Measurements from ENCODE around the gene CLNK.

CLNK gene

DNA sequence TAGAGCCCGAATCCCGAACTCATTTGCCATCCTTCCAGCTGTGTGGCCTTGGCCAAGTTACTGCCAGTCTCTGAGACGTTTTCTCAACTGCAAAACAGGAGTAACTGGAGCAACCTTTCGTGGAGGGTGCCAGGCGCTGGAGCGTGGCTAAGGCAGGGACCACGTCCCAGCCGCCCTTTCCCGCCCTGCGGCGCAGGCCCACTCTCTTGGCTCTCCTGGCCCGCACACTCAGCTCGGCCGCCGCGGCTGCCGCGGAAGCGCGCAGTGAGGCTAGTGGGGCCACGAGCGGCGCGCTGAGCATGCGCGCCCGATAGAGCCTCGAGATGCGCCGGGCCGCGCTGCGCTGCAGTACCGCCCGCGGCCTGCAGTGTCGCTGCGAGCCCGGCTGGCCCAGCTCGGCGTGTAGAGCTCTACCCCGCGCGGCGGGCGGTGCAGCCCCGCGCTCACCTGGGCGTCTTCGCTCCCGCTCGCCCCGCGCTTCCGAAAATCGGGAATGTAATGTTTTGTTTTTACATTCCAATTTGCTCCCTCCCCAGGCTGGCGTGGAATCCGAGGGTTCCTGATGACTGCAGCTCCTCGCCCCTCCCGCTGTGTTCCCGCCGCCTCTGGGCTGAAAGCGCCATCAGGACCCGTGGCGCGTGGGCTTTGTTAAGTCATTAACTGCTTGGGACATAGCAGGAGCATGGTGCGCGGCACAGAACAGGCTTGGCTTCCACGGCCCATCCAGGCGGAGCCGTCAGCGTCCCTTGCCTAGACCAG, 223.3 kb downstream of the CLNK start:
- H3K4me3 ChIP-seq (replicated peaks in 1 of 2; ENCODE audit: low read depth in 2 of 2, low read length in 2 of 2): peak overlapping the region; percentile 45 to 53
- peak; percentile 63 to 80 for DNase-seq (ENCODE audit: low read depth in 2 of 2)
- TF ChIP-seq, protein P1, sequence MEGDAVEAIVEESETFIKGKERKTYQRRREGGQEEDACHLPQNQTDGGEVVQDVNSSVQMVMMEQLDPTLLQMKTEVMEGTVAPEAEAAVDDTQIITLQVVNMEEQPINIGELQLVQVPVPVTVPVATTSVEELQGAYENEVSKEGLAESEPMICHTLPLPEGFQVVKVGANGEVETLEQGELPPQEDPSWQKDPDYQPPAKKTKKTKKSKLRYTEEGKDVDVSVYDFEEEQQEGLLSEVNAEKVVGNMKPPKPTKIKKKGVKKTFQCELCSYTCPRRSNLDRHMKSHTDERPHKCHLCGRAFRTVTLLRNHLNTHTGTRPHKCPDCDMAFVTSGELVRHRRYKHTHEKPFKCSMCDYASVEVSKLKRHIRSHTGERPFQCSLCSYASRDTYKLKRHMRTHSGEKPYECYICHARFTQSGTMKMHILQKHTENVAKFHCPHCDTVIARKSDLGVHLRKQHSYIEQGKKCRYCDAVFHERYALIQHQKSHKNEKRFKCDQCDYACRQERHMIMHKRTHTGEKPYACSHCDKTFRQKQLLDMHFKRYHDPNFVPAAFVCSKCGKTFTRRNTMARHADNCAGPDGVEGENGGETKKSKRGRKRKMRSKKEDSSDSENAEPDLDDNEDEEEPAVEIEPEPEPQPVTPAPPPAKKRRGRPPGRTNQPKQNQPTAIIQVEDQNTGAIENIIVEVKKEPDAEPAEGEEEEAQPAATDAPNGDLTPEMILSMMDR (IDR thresholded peaks at IDR 0.05; ENCODE audit: low read depth, low read length): peak; percentile 46

DNA sequence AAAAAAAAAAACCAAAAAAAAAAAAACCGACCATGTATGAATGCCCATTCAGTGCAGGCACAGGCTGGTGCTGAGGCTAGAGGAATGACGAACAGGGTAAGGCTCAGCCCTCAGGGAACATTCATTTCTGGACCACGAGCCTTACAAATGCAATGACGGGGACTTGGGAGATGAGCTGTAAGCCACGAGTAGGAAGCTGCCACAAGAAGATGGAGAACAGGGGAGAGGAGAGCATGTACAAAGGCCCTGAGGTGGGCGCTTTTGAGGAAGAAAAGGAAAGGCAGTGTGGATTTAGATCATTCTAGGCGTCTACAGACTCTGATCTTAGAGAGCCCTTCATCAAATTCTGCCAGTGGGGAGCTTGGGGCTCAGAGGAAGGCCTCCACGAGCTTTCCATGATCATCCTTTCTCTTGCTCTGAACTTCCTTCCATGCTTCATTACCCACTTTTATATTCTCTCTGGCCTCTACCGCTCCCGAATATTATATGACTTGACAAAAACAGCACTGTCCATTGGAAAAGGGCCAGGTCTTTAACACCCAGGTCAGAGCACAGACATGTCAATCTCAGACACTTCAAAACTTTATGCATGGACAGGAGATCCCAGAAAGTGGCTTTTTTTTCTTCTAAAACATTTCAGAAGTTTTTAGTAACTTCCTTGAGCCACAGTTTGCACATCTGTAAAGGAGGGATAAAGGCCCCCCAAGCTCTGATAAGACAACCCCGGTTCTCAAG, 224.1 kb downstream of the CLNK start:
- H3K4me3 ChIP-seq (replicated peaks in 1 of 2; ENCODE audit: low read depth in 2 of 2, low read length in 2 of 2): peak overlapping the region in 1 of 2 donors; percentile 17
- TF ChIP-seq, protein P1 (IDR thresholded peaks at IDR 0.05; ENCODE audit: low read depth, low read length): no peak
- no peak for DNase-seq (ENCODE audit: low read depth in 2 of 2)

DNA sequence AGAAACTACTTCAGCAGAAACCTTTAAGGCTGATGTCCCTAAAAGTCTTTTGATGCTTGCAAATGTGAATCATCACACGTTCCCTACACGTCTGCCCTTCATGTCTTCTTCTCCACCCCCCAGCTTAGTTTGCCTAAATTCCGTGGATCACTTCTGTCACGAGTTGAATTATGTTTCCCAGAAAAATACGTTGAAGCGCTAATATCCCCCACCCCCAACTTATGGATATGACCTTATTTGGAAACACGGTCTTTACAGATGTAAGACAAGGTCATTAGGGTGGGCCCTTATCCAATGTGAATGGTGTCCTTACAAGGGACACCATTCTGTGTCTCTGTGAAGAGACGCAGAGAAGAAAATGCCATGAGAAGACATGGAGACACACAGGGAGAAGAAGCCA, 225.3 kb downstream of the CLNK start:
- DNase-seq (ENCODE audit: low read depth in 2 of 2): no peak
- no peak overlapping the region for H3K4me3 ChIP-seq (replicated peaks in 1 of 2; ENCODE audit: low read depth in 2 of 2, low read length in 2 of 2)
- TF ChIP-seq, protein P1 (IDR thresholded peaks at IDR 0.05; ENCODE audit: low read depth, low read length): no peak

DNA sequence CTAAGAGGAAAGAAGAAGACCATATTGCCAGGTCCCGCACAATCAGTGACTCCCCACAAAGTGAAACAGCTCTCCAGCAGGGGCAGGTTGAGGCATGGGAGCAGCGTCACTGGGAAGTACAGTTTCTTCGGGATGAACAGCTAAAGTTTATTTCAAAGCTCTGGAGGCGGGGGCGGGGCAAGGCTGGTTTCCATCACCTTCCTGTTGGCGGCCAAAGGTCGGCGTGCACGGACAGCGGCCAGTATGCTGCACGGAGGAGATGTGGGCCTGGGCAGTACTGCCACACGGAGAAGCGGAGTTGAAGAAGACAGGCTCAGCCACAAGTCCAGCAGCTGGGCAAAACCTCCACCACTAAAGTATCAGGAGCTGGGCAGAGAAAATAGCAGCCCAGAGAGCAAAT, 226.4 kb downstream of the CLNK start:
- H3K4me3 ChIP-seq (replicated peaks in 1 of 2; ENCODE audit: low read depth in 2 of 2, low read length in 2 of 2): no peak overlapping the region
- TF ChIP-seq, protein P1 (IDR thresholded peaks at IDR 0.05; ENCODE audit: low read depth, low read length): no peak
- DNase-seq (ENCODE audit: low read depth in 2 of 2): no peak

DNA sequence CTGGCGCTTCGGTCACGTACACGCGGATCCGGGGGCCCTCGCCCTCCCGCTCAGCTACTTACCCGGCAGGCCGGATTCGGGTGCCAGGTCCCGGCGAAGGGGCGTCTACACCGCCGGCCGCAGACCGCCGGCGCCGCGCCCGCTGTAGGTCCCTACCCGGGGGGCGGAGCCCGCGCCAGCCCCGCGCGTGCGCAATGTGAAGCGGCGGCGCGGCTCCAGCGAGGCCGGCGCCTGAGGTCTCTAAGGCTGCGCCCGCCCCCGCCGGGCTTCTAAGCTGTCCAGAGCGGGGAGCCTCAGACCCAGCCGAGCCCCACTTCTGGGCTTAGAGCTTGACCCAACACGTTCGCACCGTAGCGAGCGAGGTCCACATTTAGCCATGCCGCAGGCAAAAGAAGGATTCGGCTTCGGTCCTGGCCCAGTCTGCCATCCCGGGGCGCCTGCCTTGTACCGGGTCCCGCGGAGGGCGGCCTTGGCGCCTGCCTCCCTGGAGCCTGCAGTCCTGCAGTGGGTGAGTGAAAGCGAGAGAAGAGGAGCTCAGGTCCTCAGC, 227.2 kb downstream of the CLNK start, which contains the start of gene ZNF518B:
Gene ZNF518B (minus strand): TSS at position 172 of the 547 bp plus-strand sequence. CDS start 11,098 bp downstream, outside the sequence.
- H3K4me3 ChIP-seq (replicated peaks in 1 of 2; ENCODE audit: low read depth in 2 of 2, low read length in 2 of 2): peak within 1 kb of the TSS; percentile 52 to 63
- TF ChIP-seq, protein P1 (IDR thresholded peaks at IDR 0.05; ENCODE audit: low read depth, low read length): no peak

DNA sequence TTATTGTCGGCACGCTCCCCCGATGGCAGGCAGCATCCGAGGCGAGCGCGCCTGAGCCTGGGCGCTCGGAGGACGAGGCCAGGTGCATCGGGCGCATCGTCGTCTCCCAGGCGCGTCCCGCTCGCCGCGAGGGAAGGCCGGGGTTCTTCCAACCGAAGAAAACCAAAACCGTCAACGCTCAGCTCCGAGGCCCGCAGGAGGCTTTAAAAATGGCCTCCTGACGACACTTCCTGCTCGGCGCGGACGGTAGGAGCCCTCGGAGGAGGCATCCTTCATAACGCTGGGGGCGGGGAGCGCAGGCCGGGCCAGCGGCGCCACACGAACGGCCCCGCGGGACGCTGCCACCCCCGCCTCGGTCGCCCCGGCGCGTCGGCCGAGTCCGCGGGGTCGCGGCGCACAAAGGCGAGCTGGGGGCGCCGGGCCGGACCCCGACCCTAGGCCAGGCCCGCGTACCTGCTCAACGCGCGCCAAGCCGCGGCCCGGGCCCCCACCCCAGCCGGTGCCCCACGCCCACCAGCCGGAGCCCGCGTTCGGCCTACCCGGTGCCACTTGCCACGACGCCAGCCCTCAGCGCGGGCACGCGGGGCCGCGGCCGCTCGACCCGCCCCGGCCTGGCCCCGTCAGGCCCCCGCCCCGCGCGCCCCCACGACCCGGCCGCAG, 227.8 kb downstream of the CLNK start:
- DNase-seq (ENCODE audit: low read depth in 2 of 2): peak; percentile 63 to 71
- H3K4me3 ChIP-seq (replicated peaks in 1 of 2; ENCODE audit: low read depth in 2 of 2, low read length in 2 of 2): peak overlapping the region; percentile 52 to 63
- TF ChIP-seq, protein P1 (IDR thresholded peaks at IDR 0.05; ENCODE audit: low read depth, low read length): no peak

More for the DNA sequence above, 227.2 kb downstream of the CLNK start, which contains the start of gene ZNF518B:
- peak; percentile 60 to 75 for DNase-seq (ENCODE audit: low read depth in 2 of 2)
